Thyroid gland (tissue), 4 donors: ENCODE results near the gene BHLHA15.

Source experiments
- CTCF ChIP-seq, 6 experiments: fragments of 200-600 bp in 3 of 6; fragments of 450-650 bp in 3 of 6; sonication (generic) in 3 of 6; IDR thresholded peaks; one replicate each; pipeline ENCODE4 v1.5.1; 2016 to 2019; ENCODE audit warnings: antibody characterized with exemption in 6 of 6, mild to moderate bottlenecking in 2 of 6, inconsistent platforms in 1 of 6, moderate library complexity in 1 of 6
- POLR2A ChIP-seq, 2 donors: fragments of 450-650 bp; IDR thresholded peaks; one replicate each; pipeline ENCODE4 v1.6.1; 2017; ENCODE audit warnings: antibody characterized with exemption in 2 of 2, mild to moderate bottlenecking in 2 of 2, moderate library complexity in 1 of 2

GRCh38 chr7:98227939-98228338 is 16.7 kb downstream of the BHLHA15 start:
- TF ChIP-seq CTCF (IDR thresholded peaks at IDR 0.05) (no peak), POLR2A (IDR thresholded peaks at IDR 0.05) (no peak)
